Hippocampal formation (tissue), 2 donors: ENCODE results near the gene POTEI.
"Not testable (repeated sequence)": the region's sequence is repeated elsewhere in the genome, so short reads cannot be mapped to it uniquely, and the experiment has no call there.

Experiments used
- DNase-seq, 2 donors: peaks; one replicate each; lab custom pipeline; 2025; lab: John Stamatoyannopoulos, UW

Gene POTEI

GRCh38 chr2:130509228-130509627 is at the start of gene POTEI:
POTEI (minus strand) TSS chr2:130509328; CDS start chr2:130509235, 93 bp downstream.
- not testable (repeated sequence) for DNase-seq

- DNase-seq: not testable (repeated sequence)
Measured at GRCh38 chr2:130556441-130556840, 47.3 kb upstream of the POTEI start.

GRCh38 chr2:130554178-130554577 is 45.0 kb upstream of the POTEI start:
- not testable (repeated sequence) for DNase-seq

DNA sequence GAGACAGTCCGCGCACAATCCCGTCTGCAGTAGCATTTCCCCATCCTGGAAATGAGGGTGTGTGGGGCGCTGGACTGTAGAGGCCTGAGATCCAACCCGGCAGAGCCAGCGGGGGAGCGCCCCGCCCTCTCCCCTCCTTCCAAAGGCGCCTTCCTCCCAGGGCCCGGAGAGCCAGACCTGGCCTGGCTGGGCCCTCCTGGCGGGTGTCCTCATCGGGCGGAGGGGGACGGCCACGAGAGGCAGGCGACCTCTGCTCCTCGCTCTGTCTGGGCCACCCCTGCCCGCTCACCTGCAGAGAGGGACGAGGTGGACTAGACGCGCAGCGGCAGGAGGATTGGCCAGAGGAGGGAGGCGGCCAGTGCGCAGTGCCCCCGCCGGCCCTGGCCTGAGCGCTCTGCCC is 40.3 kb upstream of the POTEI start:
- not testable (repeated sequence) for DNase-seq

DNA sequence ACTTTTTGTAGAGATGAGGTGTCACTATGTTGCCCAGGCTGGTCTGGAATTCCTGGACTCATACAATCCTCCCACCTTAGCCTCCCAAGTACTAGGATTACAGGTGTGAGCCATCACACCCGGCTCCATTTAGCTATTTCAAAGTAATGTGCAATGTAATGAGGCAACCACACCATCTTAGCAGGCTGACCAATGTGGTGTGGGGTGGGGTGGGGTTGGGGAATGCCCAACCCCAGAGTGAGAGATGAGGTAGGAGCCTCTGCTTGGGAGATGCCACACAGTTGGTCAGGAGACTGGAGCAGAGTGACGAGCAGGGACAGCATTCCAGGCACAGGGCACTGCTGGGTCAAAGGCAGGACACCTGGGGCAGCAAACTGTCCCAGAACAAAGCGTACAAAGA is 39.3 kb upstream of the POTEI start:
- DNase-seq: not testable (repeated sequence)

- DNase-seq: not testable (repeated sequence)
Measured at GRCh38 chr2:130544978-130545377, 35.9 kb upstream of the POTEI start.

GRCh38 chr2:130543785-130544528 is 34.8 kb upstream of the POTEI start:
- not testable (repeated sequence) for DNase-seq

- DNase-seq: not testable (repeated sequence)
Measured at GRCh38 chr2:130542789-130543188, 33.7 kb upstream of the POTEI start.

- DNase-seq: not testable (repeated sequence)
Measured at GRCh38 chr2:130538271-130538670, 29.1 kb upstream of the POTEI start.

GRCh38 chr2:130536654-130537053 is 27.5 kb upstream of the POTEI start:
- DNase-seq: not testable (repeated sequence)

DNA sequence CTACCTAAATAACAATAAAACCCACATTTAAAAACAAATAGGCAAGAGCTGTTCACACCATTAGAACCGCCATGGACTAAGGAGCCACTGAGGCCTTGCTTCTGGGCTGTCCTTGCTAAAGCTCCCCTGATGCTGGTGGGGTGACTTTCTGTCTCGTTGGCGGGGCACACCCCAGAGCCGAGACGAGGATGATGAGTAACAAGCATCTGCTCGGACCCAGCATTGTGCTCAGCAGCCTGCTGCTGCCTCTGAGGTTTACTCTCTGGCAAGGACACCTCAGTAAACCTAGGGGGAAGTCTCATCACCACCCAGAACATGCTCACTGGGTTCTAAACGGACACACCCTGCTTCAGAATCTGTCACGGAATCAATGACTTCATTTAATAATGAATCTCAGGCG is 22.5 kb upstream of the POTEI start:
- DNase-seq: not testable (repeated sequence)

DNA sequence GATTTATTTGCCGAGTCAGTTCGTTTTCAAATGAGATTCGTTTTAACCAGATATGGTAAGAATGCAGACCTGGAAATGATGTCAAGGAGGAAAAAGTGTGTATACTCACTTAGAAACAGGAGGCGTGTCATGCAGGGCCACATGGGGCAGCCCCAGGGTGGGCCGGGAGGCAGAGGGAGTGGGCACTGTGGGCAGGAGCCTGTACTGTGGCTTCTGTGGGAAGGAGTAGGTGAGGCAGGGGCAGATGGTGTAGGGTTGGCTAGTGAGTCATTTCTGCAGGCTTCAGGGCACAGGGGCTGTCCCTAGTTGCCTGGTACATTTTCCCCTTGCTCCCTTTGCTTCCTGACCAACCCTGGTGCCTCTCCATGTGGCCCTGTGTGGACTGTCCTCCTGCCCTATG is 22.1 kb upstream of the POTEI start:
- not testable (repeated sequence) for DNase-seq

DNA sequence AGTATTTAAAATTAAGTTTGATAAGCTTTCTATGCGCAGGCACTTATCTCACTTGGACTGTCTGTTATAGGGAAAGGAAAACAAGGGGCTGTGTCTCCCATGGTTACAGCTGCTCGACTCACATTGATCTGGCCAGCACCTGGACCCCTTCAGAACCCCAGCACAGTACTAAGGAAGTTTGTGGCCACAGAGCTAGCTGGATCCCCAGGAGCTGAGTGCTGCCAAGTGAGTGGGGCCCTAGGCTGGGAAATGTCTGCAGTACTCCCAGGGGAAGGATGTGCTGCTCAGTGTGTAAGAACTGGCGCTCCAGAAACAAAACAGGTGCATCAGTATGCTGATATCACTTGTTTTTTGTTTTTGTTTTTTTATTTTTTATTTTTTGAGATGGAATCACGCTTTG is 21.1 kb upstream of the POTEI start:
- DNase-seq: not testable (repeated sequence)

GRCh38 chr2:130529545-130529944 is 20.4 kb upstream of the POTEI start:
- DNase-seq: not testable (repeated sequence)

DNA sequence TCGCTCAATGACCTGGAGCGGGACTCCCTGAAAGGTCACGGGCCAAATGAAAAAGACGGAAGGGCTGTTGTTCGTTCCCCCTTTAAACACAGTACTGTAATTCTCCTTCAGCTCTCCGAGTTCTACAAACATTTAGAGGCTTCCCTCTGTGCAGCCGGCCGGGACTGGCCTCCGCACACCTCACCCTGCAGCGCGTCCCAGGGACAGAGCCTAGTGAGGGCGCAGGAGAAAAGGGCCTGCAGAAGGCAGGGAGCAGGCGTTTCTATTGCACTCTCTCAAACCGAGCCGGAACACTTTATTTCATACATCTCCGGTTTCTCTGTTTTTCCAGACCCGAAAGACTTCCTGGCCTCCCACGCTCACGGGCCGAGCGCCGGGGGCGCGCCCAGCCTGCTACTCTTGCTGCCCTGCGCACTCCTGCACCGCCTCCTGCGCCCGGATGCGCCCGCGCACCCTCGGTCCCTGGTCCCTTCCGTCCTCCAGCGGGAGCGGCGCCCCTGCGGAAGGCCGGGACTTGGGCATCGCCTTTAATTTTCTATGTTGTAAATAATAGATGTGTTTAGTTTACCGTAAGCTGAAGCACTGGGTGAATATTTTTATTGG is 18.3 kb upstream of the POTEI start:
- not testable (repeated sequence) for DNase-seq

- DNase-seq: not testable (repeated sequence)
Measured at GRCh38 chr2:130522390-130522789, 13.3 kb upstream of the POTEI start.

GRCh38 chr2:130520992-130521391 is 11.9 kb upstream of the POTEI start, which contains the start of gene CFC1B:
CFC1B (plus strand) TSS chr2:130521222; CDS start chr2:130521485, 263 bp downstream.
- not testable (repeated sequence) for DNase-seq

GRCh38 chr2:130518516-130519106 is 9.5 kb upstream of the POTEI start:
- not testable (repeated sequence) for DNase-seq

- not testable (repeated sequence) for DNase-seq
Measured at GRCh38 chr2:130511747-130512451, 2.8 kb upstream of the POTEI start.

GRCh38 chr2:130510807-130511746 is 1.9 kb upstream of the POTEI start:
- DNase-seq: not testable (repeated sequence)

DNA sequence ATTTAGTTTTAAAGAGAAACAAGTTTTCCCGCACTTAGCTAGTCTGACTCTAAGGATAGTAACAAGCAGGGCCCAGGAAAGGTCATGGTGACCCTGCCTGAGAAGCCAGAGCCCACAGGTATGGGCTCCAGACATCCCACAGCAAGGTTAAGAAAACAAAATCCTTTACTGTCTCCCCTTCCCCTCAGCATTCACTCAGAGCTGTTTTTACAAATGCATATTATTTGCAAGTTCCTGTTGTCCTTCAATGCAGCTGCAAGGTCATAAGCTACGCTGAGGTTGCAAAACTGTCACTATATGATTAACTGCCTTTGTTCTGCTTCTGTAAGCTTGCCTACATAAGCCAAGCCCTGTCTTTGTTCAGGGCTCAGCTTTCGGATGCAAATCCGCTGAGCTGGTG is 18.1 kb downstream of the POTEI start:
- not testable (repeated sequence) for DNase-seq
